ENCODE data around the gene CADPS.
"Not testable (repeated sequence)": the region's sequence is repeated elsewhere in the genome, so short reads cannot be mapped to it uniquely, and the experiment has no call there.

Gene CADPS

GRCh38 chr3:62592408-62592807 is 282.8 kb downstream of the CADPS start:
- DNase-seq (ENCODE audit: low spot score): no peak

- no peak for DNase-seq (ENCODE audit: low spot score)
These were observed 286.1 kb downstream of the CADPS start for GRCh38 chr3:62589078-62589477.

- DNase-seq (ENCODE audit: low spot score): no peak
These were observed 287.6 kb downstream of the CADPS start for GRCh38 chr3:62587579-62588031.

GRCh38 chr3:62587169-62587568 is 288.0 kb downstream of the CADPS start:
- DNase-seq (ENCODE audit: low spot score): no peak

- no peak for DNase-seq (ENCODE audit: low spot score)
These were observed 288.9 kb downstream of the CADPS start for GRCh38 chr3:62586356-62586755.

- no peak for DNase-seq (ENCODE audit: low spot score)
These were observed 289.4 kb downstream of the CADPS start for GRCh38 chr3:62585861-62586260.

- DNase-seq (ENCODE audit: low spot score): peak; percentile 71
These were observed 290.6 kb downstream of the CADPS start for GRCh38 chr3:62584636-62585035.

GRCh38 chr3:62582495-62583172 is 292.6 kb downstream of the CADPS start:
- no peak for DNase-seq (ENCODE audit: low spot score)

- DNase-seq (ENCODE audit: low spot score): not testable (repeated sequence)
These were observed 294.7 kb downstream of the CADPS start for GRCh38 chr3:62580485-62580884.

GRCh38 chr3:62577153-62577552 is 298.1 kb downstream of the CADPS start:
- DNase-seq (ENCODE audit: low spot score): no peak

- DNase-seq (ENCODE audit: low spot score): no peak
These were observed 300.8 kb downstream of the CADPS start for GRCh38 chr3:62574266-62574898.

GRCh38 chr3:62571916-62572315 is 303.3 kb downstream of the CADPS start:
- DNase-seq (ENCODE audit: low spot score): no peak

GRCh38 chr3:62570888-62571287 is 304.3 kb downstream of the CADPS start:
- DNase-seq (ENCODE audit: low spot score): no peak

GRCh38 chr3:62569609-62570008 is 305.6 kb downstream of the CADPS start:
- DNase-seq (ENCODE audit: low spot score): no peak

GRCh38 chr3:62567097-62568021 is 307.9 kb downstream of the CADPS start:
- DNase-seq (ENCODE audit: low spot score): no peak

- DNase-seq (ENCODE audit: low spot score): no peak
These were observed 309.1 kb downstream of the CADPS start for GRCh38 chr3:62566022-62566557.

- no peak for DNase-seq (ENCODE audit: low spot score)
These were observed 312.6 kb downstream of the CADPS start for GRCh38 chr3:62562596-62562995.

- DNase-seq (ENCODE audit: low spot score): no peak
These were observed 313.2 kb downstream of the CADPS start for GRCh38 chr3:62562017-62562416.

- DNase-seq (ENCODE audit: low spot score): no peak
These were observed 315.3 kb downstream of the CADPS start for GRCh38 chr3:62559831-62560445.

- DNase-seq (ENCODE audit: low spot score): no peak
These were observed 316.6 kb downstream of the CADPS start for GRCh38 chr3:62558549-62559112.

- no peak for DNase-seq (ENCODE audit: low spot score)
These were observed 317.2 kb downstream of the CADPS start for GRCh38 chr3:62557983-62558382.

- no peak for DNase-seq (ENCODE audit: low spot score)
These were observed 317.8 kb downstream of the CADPS start for GRCh38 chr3:62557450-62557849.

Data from putamen (tissue), 1 donor.